Stomach smooth muscle (tissue), 2 donors: ENCODE results near the gene ARHGEF7.

Experiments
- H3K27ac ChIP-seq: one replicate; pipeline ENCODE4 v1.7.0; 2013; ENCODE audit warnings: mild to moderate bottlenecking, low read length, inconsistent platforms
- H3K27me3 ChIP-seq, 2 donors: one replicate each; pipeline ENCODE4 v1.7.0; 2013; ENCODE audit warnings: low read length in 2 of 2; ENCODE audit not compliant: insufficient read depth in 2 of 2, control insufficient read depth in 1 of 2
- H3K36me3 ChIP-seq, 2 donors: one replicate each; pipeline ENCODE4 v1.7.0; 2013; ENCODE audit warnings: low read length in 2 of 2; ENCODE audit not compliant: control insufficient read depth in 2 of 2, insufficient read depth in 2 of 2
- H3K4me1 ChIP-seq: one replicate; pipeline ENCODE4 v1.7.0; 2013; ENCODE audit warnings: low read length; ENCODE audit not compliant: control insufficient read depth, insufficient read depth
- H3K4me3 ChIP-seq, 2 donors: one replicate each; pipeline ENCODE4 v1.7.0; 2013; ENCODE audit warnings: low read length in 2 of 2
- H3K9ac ChIP-seq, 2 donors: one replicate each; pipeline ENCODE4 v1.7.0; 2013; ENCODE audit warnings: low read length in 2 of 2, mild to moderate bottlenecking in 1 of 2
- H3K9me3 ChIP-seq, 2 donors: one replicate each; pipeline ENCODE4 v1.7.0; 2013; ENCODE audit warnings: low read length in 2 of 2; ENCODE audit not compliant: control insufficient read depth in 2 of 2
- donor health status: healthy.
- donor health status: Pancreatic carcinoma.

The ARHGEF7 gene

DNA sequence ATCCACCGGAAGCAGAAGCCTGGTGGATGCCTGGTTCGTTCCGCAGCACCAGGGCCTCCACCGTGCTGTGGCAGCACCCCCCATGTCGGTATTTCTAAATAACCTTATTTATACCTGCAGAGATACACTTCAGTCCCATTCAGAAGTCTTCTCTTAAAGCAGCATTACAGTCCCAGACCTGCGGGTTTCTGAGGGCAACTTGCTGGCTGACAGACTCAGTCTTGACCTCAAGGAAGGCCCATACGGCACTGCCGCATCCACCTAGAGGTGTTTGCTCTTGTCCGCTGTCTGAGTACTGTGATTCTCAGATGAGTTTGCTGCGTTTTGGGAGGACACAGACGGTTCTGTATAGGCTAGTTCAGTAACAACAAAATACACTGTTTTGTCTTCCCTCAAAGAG is 188.4 kb downstream of the ARHGEF7 start:
- Histone ChIP-seq H3K36me3 (peaks cover 53 to 60% of the 10 kb centered on the region in 2 donors), H3K9me3 (no peaks in the 10 kb centered on the region), H3K27me3 (no peaks in the 10 kb centered on the region), H3K4me3 (no peak overlapping the region), H3K27ac (no peak overlapping the region), H3K4me1 (no peaks in the 10 kb centered on the region), H3K9ac (no peak overlapping the region)

DNA sequence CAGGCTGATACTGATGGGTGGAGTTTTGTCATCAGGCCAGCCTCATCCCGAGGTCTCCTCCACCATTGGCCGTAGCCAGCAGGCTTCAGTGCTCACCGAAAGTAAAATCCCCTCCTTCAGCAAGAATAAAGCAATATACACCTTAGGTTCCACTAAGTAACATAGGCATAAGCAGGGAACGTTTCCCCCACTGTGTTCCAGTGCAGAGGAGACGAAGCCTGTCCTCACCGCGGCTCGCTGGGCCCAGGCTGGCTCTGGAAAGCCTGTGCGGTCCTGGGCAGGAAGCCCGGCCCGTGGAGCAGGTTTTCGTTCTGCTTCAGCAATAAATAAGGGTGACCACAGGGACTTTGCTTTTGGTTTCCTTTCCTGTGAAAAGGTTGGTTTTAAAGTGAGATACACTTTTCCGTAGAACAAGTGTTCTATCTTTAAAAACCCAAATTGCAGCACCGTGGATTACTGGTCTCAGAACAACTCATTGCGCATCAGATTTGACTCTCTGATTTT is 189.0 kb downstream of the ARHGEF7 start:
- H3K9me3 ChIP-seq = no peaks in the 10 kb centered on the region
- H3K4me3 ChIP-seq = no peak overlapping the region
- no peaks in the 10 kb centered on the region for H3K4me1 ChIP-seq
- H3K27me3 ChIP-seq = no peaks in the 10 kb centered on the region
- H3K27ac ChIP-seq = no peak overlapping the region
- H3K9ac ChIP-seq = no peak overlapping the region
- H3K36me3 ChIP-seq = peaks cover 54 to 58% of the 10 kb centered on the region in 2 donors

DNA sequence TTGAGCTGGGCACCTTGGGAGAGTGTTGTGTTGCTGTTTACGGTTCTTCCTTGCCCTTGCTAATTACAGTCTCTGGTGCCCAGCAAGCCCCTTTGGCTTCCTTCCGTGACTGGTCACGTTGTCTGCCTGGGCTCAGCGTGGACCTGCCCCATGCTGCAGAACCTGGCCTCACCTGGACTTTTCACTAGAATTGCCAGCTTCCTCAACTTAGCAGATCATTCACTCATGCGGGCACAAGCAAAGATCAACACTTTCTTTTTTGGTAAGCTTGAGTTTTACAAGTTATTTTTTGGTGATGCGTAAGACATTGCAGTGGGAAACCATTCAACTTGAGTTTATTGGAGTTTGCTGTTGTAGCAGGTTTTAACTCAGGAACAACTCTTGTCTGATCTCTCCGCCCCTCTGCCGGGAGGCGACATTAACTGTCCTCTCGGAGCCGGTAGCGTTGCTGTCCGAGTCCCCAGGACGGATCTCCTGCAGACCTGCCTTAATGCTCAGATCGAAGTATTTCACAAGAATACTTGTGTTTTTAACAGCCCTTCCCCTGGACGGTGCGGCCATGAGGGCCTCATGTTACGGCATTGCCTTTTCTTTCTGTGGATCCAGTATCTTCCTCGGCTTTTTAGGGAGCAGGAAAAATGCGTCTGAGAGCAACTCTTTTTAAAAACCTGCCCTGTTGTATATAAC is 189.6 kb downstream of the ARHGEF7 start:
- H3K9ac ChIP-seq = no peak overlapping the region
- H3K36me3 ChIP-seq = peaks cover 55 to 58% of the 10 kb centered on the region in 2 donors
- H3K4me3 ChIP-seq = no peak overlapping the region
- no peak overlapping the region for H3K27ac ChIP-seq
- no peaks in the 10 kb centered on the region for H3K9me3 ChIP-seq
- H3K27me3 ChIP-seq = no peaks in the 10 kb centered on the region
- H3K4me1 ChIP-seq = no peaks in the 10 kb centered on the region

DNA sequence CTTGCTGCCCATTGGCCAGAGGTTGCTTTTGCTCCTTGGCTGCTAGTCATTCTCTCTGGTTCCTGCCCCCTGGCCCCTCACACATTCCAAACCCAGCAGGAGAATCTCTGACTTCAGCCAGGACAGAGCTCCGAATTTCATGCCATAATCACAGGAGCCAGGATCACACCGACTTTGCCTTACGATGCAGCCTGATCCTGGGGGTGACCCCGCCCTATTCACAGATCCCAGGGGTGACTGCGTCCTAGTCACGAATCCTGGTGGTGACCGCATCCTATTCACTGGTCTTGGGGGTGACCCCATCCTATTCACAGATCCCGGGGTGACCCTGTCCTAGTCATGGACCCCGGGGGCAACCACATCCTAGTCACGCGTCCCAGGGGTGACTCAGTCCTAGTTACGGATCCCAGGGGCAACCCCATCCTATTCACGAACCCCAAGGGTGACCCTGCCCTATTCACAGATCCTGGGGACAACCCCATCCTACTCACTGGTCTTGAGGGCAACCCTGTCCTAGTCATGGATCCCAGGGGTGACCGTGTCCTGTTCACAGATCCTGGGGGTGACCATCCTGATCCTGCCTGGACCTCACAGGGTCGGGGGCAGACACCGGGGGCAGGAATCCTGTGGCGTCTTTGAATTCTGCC is 198.0 kb downstream of the ARHGEF7 start:
- no peaks in the 10 kb centered on the region for H3K27me3 ChIP-seq
- H3K4me1 ChIP-seq = no peaks in the 10 kb centered on the region
- H3K9me3 ChIP-seq = peaks cover 0 to 8% of the 10 kb centered on the region in 2 donors
- H3K4me3 ChIP-seq = no peak overlapping the region
- peaks cover 0 to 8% of the 10 kb centered on the region in 2 donors for H3K36me3 ChIP-seq
- H3K9ac ChIP-seq = no peak overlapping the region
- no peak overlapping the region for H3K27ac ChIP-seq

DNA sequence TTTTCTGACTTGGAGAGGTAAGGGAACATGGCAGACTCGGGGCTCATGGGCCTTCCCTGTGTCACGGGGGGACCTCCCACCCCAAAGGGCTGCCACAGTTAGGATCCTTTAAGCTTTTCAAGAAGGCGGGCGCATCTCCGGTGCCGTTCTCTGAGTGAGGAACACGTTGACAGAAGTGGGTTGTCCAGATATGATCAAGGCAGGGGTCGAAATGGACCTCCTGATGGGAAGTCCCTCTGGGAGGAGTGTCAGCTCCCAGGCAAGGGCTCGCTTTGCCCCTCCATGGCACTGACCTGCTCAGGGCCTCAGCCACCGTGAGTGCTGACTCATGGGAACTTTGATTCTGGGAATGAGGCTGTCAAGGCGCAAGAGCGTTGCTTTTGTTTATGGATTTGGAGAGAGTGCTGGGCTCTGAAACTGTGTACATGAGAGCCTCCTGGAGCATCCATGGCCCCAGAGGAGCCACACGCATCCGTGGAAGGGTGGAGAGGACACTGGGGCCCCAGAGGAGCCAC is 198.9 kb downstream of the ARHGEF7 start:
- Histone ChIP-seq H3K27ac (no peak overlapping the region), H3K4me1 (no peaks in the 10 kb centered on the region), H3K27me3 (no peaks in the 10 kb centered on the region), H3K36me3 (peaks cover 0 to 4% of the 10 kb centered on the region in 2 donors), H3K9me3 (peaks cover 0 to 8% of the 10 kb centered on the region in 2 donors), H3K4me3 (no peak overlapping the region), H3K9ac (no peak overlapping the region)

- Histone ChIP-seq H3K4me3 (no peak overlapping the region), H3K9ac (no peak overlapping the region), H3K4me1 (no peaks in the 10 kb centered on the region), H3K36me3 (peaks cover 0 to 2% of the 10 kb centered on the region in 2 donors), H3K27ac (no peak overlapping the region), H3K27me3 (no peaks in the 10 kb centered on the region), H3K9me3 (peaks cover 0 to 8% of the 10 kb centered on the region in 2 donors)
Observed at GRCh38 chr13:111314852-111315251, 199.7 kb downstream of the ARHGEF7 start.

- no peak overlapping the region for H3K27ac ChIP-seq
- no peaks in the 10 kb centered on the region for H3K27me3 ChIP-seq
- H3K9me3 ChIP-seq = peaks cover 0 to 8% of the 10 kb centered on the region in 2 donors
- H3K4me1 ChIP-seq = no peaks in the 10 kb centered on the region
- H3K9ac ChIP-seq = no peak overlapping the region
- peaks cover 0 to 2% of the 10 kb centered on the region in 2 donors for H3K36me3 ChIP-seq
- H3K4me3 ChIP-seq = no peak overlapping the region
Observed at GRCh38 chr13:111315347-111315995, 200.4 kb downstream of the ARHGEF7 start.

DNA sequence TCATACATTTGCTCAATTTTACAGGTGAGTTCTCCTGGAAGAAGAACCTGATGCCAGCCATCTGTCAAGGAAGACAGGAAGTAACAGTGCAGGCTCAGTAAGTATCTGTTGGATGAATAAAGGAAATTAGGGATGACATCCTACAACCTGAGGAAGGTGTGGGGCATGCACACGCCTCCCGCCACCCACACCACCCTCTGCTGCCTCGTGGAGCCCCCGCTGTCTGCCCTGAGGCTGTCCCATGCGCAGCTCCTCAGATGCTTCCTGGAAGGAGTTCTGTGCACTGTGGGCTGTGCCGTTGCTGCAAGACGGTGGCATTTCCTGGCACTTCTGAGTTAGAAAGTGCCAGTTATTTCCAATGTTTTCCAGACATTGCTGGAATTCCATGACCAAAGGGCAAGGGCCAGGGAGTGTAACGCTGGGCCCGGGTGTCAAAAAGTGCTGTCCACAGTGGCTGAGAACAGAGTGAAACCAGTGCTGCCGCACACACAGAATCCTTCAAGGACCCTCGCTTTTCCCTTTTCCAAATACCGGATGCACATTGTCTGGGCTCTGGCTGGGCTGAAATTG is 201.1 kb downstream of the ARHGEF7 start:
- no peak overlapping the region for H3K9ac ChIP-seq
- H3K4me3 ChIP-seq = no peak overlapping the region

GRCh38 chr13:111317042-111317550 is 202.0 kb downstream of the ARHGEF7 start:
- Histone ChIP-seq H3K36me3 (peaks cover 0 to 2% of the 10 kb centered on the region in 2 donors), H3K9me3 (peaks cover 0 to 8% of the 10 kb centered on the region in 2 donors), H3K27ac (no peak overlapping the region), H3K9ac (no peak overlapping the region), H3K4me1 (no peaks in the 10 kb centered on the region), H3K27me3 (no peaks in the 10 kb centered on the region), H3K4me3 (no peak overlapping the region)

More for the DNA sequence above, 201.1 kb downstream of the ARHGEF7 start:
- Histone ChIP-seq H3K36me3 (peaks cover 0 to 2% of the 10 kb centered on the region in 2 donors), H3K9me3 (peaks cover 0 to 8% of the 10 kb centered on the region in 2 donors), H3K27ac (no peak overlapping the region), H3K4me1 (no peaks in the 10 kb centered on the region), H3K27me3 (no peaks in the 10 kb centered on the region)

DNA sequence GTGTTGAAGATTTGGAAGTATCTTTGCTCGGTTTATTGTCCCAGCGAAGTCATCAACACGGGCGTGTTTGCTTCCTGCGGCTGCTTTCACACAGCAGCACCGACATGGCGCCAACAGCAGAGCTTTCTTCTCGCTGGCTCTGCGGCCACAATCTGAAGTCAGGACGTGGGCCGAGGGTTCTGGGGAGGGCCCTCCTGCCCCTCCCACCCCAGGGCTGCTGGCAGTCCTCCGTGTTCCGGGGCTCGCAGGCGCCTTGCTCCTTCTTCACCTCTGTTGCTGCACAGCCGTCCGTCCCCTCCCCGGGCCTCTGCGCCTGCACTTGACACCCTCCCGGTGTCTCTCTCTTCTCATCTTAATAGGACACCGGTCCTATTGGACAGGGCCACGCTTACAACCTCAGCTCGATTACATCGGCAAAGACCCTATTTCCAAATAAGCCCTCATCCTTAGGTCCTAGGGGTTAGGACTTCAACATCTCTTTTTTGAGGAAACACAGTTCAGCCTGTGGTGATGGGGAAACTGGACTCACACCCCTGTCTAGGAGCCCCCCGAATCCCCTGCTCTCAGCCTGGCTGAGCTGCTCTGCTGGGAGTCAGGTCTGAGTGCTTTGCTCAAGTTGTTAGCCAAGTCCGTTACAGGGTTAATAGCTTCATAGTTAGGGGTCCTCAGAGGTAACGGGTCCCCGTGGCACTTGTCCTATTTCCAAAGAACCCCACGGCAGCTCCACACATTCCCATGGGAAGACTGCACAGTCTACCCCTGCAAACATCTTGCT is 202.6 kb downstream of the ARHGEF7 start:
- H3K9ac ChIP-seq = no peak overlapping the region

More for the DNA sequence above, 202.6 kb downstream of the ARHGEF7 start:
- no peak overlapping the region for H3K27ac ChIP-seq
- no peaks in the 10 kb centered on the region for H3K4me1 ChIP-seq
- no peaks in the 10 kb centered on the region for H3K27me3 ChIP-seq
- H3K36me3 ChIP-seq = peaks cover 0 to 2% of the 10 kb centered on the region in 2 donors
- peaks cover 0 to 3% of the 10 kb centered on the region in 2 donors for H3K9me3 ChIP-seq
- no peak overlapping the region for H3K4me3 ChIP-seq
